HG03571 (cell line): ENCODE results near the gene POC1B.
"Not testable (repeated sequence)": the region's sequence is repeated elsewhere in the genome, so short reads cannot be mapped to it uniquely, and the experiment has no call there.

Source experiments
- ATAC-seq: cut with Tn5 transposase; IDR thresholded peaks from one replicate; pipeline ENCODE4 v1.9.1; 2021; ENCODE audit not compliant: unreplicated experiment

POC1B gene

GRCh38 chr12:89468017-89468416, 57.8 kb downstream of the POC1B start:
- ATAC-seq: no peak

GRCh38 chr12:89464974-89465592, 60.8 kb downstream of the POC1B start:
- no peak for ATAC-seq

GRCh38 chr12:89461649-89462612, 63.9 kb downstream of the POC1B start:
- peak; percentile 88 for ATAC-seq

GRCh38 chr12:89461190-89461589, 64.7 kb downstream of the POC1B start:
- ATAC-seq: no peak

- not testable (repeated sequence) for ATAC-seq
Measured at GRCh38 chr12:89459279-89459678, 66.6 kb downstream of the POC1B start.

GRCh38 chr12:89456565-89456964, 69.3 kb downstream of the POC1B start:
- no peak for ATAC-seq

- ATAC-seq: no peak
Measured at GRCh38 chr12:89454080-89454848, 71.6 kb downstream of the POC1B start.

- ATAC-seq: no peak
Measured at GRCh38 chr12:89453121-89453978, 72.5 kb downstream of the POC1B start.

- ATAC-seq: no peak
Measured at GRCh38 chr12:89451841-89452251, 74.0 kb downstream of the POC1B start.

- ATAC-seq: no peak
Measured at GRCh38 chr12:89450907-89451306, 74.9 kb downstream of the POC1B start.

GRCh38 chr12:89448951-89449371, 76.9 kb downstream of the POC1B start:
- ATAC-seq: no peak

- ATAC-seq: no peak
Measured at GRCh38 chr12:89448526-89448925, 77.3 kb downstream of the POC1B start.

- no peak for ATAC-seq
Measured at GRCh38 chr12:89439941-89440340, 85.9 kb downstream of the POC1B start.

- ATAC-seq: no peak
Measured at GRCh38 chr12:89437231-89437630, 88.6 kb downstream of the POC1B start.

GRCh38 chr12:89436062-89436461, 89.8 kb downstream of the POC1B start:
- no peak for ATAC-seq

GRCh38 chr12:89433634-89434033, 92.2 kb downstream of the POC1B start:
- ATAC-seq: no peak

GRCh38 chr12:89432396-89432795, 93.5 kb downstream of the POC1B start:
- ATAC-seq: no peak

- no peak for ATAC-seq
Measured at GRCh38 chr12:89429528-89429927, 96.3 kb downstream of the POC1B start.

GRCh38 chr12:89427508-89428156, 98.2 kb downstream of the POC1B start:
- peak; percentile 93 for ATAC-seq

GRCh38 chr12:89424846-89425245, 101.0 kb downstream of the POC1B start:
- no peak for ATAC-seq
